Epithelial cell of proximal tubule (primary cell): ENCODE measurements around the gene COL4A1. TPM values are rescaled to one million over a fixed set of nuclear protein-coding genes. Genes with fewer than 3 reads are reported as not detected.

ENCODE experiments used
- DNase-seq: peaks from one replicate; pipeline ENCODE4 v3.0.0-alpha.2; 2011; ENCODE audit warnings: low read depth
- H3K4me3 ChIP-seq: 2 replicates; pipeline ENCODE4 v1.5.1; 2011; ENCODE audit warnings: low read depth, mild to moderate bottlenecking, low read length
- CTCF ChIP-seq: conservative IDR thresholded peaks from 2 replicates; pipeline ENCODE4 v1.5.1; 2012; ENCODE audit warnings: low read depth, mild to moderate bottlenecking, low read length
- total RNA-seq: library from RNA; depleted of rRNA; stranded (reverse); fragments of >200 nt; gene quantifications from 2 replicates; pipeline ENCODE4 v1.2.3, GENCODE V29; 2015

Gene COL4A1
- total RNA-seq, 1 donor from 2014 or later: 547 TPM

- no peak for DNase-seq
- no peak for TF ChIP-seq CTCF
- no peak overlapping the region for H3K4me3 ChIP-seq
These were observed 113.5 kb downstream of the COL4A1 start for GRCh38 chr13:110193491-110193890.

- no peak for TF ChIP-seq CTCF
- DNase-seq: no peak
These were observed 114.5 kb downstream of the COL4A1 start for GRCh38 chr13:110192472-110192871.

GRCh38 chr13:110187641-110188161 is 119.3 kb downstream of the COL4A1 start:
- no peak for DNase-seq
- H3K4me3 ChIP-seq: no peak overlapping the region
- TF ChIP-seq CTCF: no peak

More at GRCh38 chr13:110192472-110192871, 114.5 kb downstream of the COL4A1 start:
- no peak overlapping the region for H3K4me3 ChIP-seq

- no peak overlapping the region for H3K4me3 ChIP-seq
- no peak for DNase-seq
- no peak for TF ChIP-seq CTCF
These were observed 120.6 kb downstream of the COL4A1 start for GRCh38 chr13:110186231-110186855.

- no peak for DNase-seq
- TF ChIP-seq CTCF: no peak
- no peak overlapping the region for H3K4me3 ChIP-seq
These were observed 121.3 kb downstream of the COL4A1 start for GRCh38 chr13:110185696-110186095.

GRCh38 chr13:110183910-110184309 is 123.0 kb downstream of the COL4A1 start:
- no peak overlapping the region for H3K4me3 ChIP-seq
- DNase-seq: no peak
- no peak for TF ChIP-seq CTCF

GRCh38 chr13:110182461-110182860 is 124.5 kb downstream of the COL4A1 start:
- H3K4me3 ChIP-seq: no peak overlapping the region
- DNase-seq: no peak
- no peak for TF ChIP-seq CTCF
